Fibroblast of skin of right quadriceps (primary cell): Measurements from ENCODE around the gene PHRF1.

Experiments
- DNase-seq: peaks from one replicate; pipeline ENCODE4 v3.0.0-alpha.2; 2013

The PHRF1 gene

GRCh38 chr11:575996-576768 is at the start of gene PHRF1:
PHRF1 (plus strand) TSS chr11:576470; CDS start chr11:581513, 5,043 bp downstream.
- peak; percentile 94 for DNase-seq

- DNase-seq, result no peak
These were observed 48.0 kb upstream of the PHRF1 start for GRCh38 chr11:528166-528814.

GRCh38 chr11:528815-529727 is 47.2 kb upstream of the PHRF1 start:
- no peak for DNase-seq

- no peak for DNase-seq
These were observed 46.4 kb upstream of the PHRF1 start for GRCh38 chr11:529728-530411.

- no peak for DNase-seq
These were observed 45.1 kb upstream of the PHRF1 start for GRCh38 chr11:530960-531831.

GRCh38 chr11:531919-532526 is 44.2 kb upstream of the PHRF1 start:
- no peak for DNase-seq

GRCh38 chr11:532527-532985 is 43.7 kb upstream of the PHRF1 start:
- DNase-seq, result no peak

GRCh38 chr11:532986-533585 is 43.2 kb upstream of the PHRF1 start:
- no peak for DNase-seq

GRCh38 chr11:533586-534395 is 42.5 kb upstream of the PHRF1 start:
- no peak for DNase-seq

GRCh38 chr11:534396-535209 is 41.7 kb upstream of the PHRF1 start:
- no peak for DNase-seq

GRCh38 chr11:535210-535518 is 41.1 kb upstream of the PHRF1 start:
- no peak for DNase-seq

GRCh38 chr11:535519-536454 is 40.5 kb upstream of the PHRF1 start, which contains the start of gene HRAS:
HRAS (minus strand) TSS chr11:535576.
- peak; percentile 94 for DNase-seq

- peak; percentile 79 for DNase-seq
These were observed 39.2 kb upstream of the PHRF1 start, which contains the start of gene LRRC56 for GRCh38 chr11:536841-537621. LRRC56 (plus strand) TSS chr11:537527; CDS start chr11:540685, 3,158 bp downstream.

GRCh38 chr11:537622-538430 is 38.4 kb upstream of the PHRF1 start:
- DNase-seq, result no peak

GRCh38 chr11:538431-539051 is 37.7 kb upstream of the PHRF1 start:
- no peak for DNase-seq
